H9 (cell line): Measurements from ENCODE around the gene CLK4. TPM values are rescaled to one million over a fixed set of nuclear protein-coding genes. Genes with fewer than 3 reads are reported as not detected.

ENCODE experiments used
- DNase-seq: peaks from one replicate; pipeline ENCODE4 v3.0.0-alpha.2; 2017
- H2AFZ ChIP-seq: one replicate; pipeline ENCODE4 v1.6.1; 2013; ENCODE audit warnings: mild to moderate bottlenecking, low read length, control low read depth, moderate library complexity
- H2AK5ac ChIP-seq: 2 replicates; pipeline ENCODE4 v1.6.1; 2013; ENCODE audit warnings: low read length, control low read depth, mixed read lengths; ENCODE audit not compliant: insufficient read length
- H2BK120ac ChIP-seq: one replicate; pipeline ENCODE4 v1.6.1; 2013; ENCODE audit warnings: low read depth, mild to moderate bottlenecking, low read length, control low read depth, inconsistent platforms; ENCODE audit not compliant: poor library complexity, severe bottlenecking
- H2BK12ac ChIP-seq: 2 replicates; pipeline ENCODE4 v1.6.1; 2013; ENCODE audit warnings: low read length, control low read depth, mixed read lengths, low read depth; ENCODE audit not compliant: insufficient read length
- H2BK15ac ChIP-seq: 2 replicates; pipeline ENCODE4 v1.6.1; 2013; ENCODE audit warnings: low read depth, low read length, control low read depth
- H2BK20ac ChIP-seq: one replicate; pipeline ENCODE4 v1.6.1; 2013; ENCODE audit warnings: low read depth, mild to moderate bottlenecking, low read length, control low read depth, inconsistent platforms; ENCODE audit not compliant: poor library complexity, severe bottlenecking
- H2BK5ac ChIP-seq: 2 replicates; pipeline ENCODE4 v1.6.1; 2013; ENCODE audit warnings: low read length, control low read depth, mixed read lengths; ENCODE audit not compliant: insufficient read length
- H3K14ac ChIP-seq: 2 replicates; pipeline ENCODE4 v1.6.1; 2013; ENCODE audit warnings: low read length, control low read depth; ENCODE audit not compliant: insufficient read depth
- H3K18ac ChIP-seq: 2 replicates; pipeline ENCODE4 v1.6.1; 2013; ENCODE audit warnings: low read depth, mild to moderate bottlenecking, mixed read lengths, low read length, control low read depth; ENCODE audit not compliant: insufficient read length
- H3K23ac ChIP-seq: 2 replicates; pipeline ENCODE4 v1.6.1; 2013; ENCODE audit warnings: low read length, control low read depth, mixed read lengths, low read depth; ENCODE audit not compliant: insufficient read length
- H3K23me2 ChIP-seq: 2 replicates; pipeline ENCODE4 v1.6.1; 2013; ENCODE audit warnings: low read depth, mild to moderate bottlenecking, mixed read lengths, low read length, control low read depth; ENCODE audit not compliant: insufficient read length, poor library complexity, severe bottlenecking
- H3K27ac ChIP-seq: 2 replicates; pipeline ENCODE4 v1.5.1; 2013; ENCODE audit warnings: low read length, control low read depth, mixed read lengths, low read depth; ENCODE audit not compliant: insufficient read length
- H3K27me3 ChIP-seq: 2 replicates; pipeline ENCODE4 v1.6.1; 2013; ENCODE audit warnings: low read length, control low read depth, inconsistent platforms; ENCODE audit not compliant: insufficient read depth
- H3K4ac ChIP-seq: 2 replicates; pipeline ENCODE4 v1.6.1; 2013; ENCODE audit warnings: low read depth, mild to moderate bottlenecking, control low read depth, inconsistent platforms, low read length, moderate library complexity
- H3K4me1 ChIP-seq: 2 replicates; pipeline ENCODE4 v1.6.1; 2013; ENCODE audit warnings: low read length, control low read depth, inconsistent platforms; ENCODE audit not compliant: insufficient read depth
- H3K4me2 ChIP-seq: 2 replicates; pipeline ENCODE4 v1.6.1; 2013; ENCODE audit warnings: low read length, control low read depth, mixed read lengths; ENCODE audit not compliant: insufficient read length, insufficient read depth
- H3K56ac ChIP-seq: 2 replicates; pipeline ENCODE4 v1.6.1; 2013; ENCODE audit warnings: low read depth, mild to moderate bottlenecking, mixed read lengths, low read length, control low read depth; ENCODE audit not compliant: insufficient read length
- H3K79me1 ChIP-seq: 2 replicates; pipeline ENCODE4 v1.6.1; 2013; ENCODE audit warnings: low read depth, mild to moderate bottlenecking, moderate library complexity, low read length, control low read depth, inconsistent platforms; ENCODE audit not compliant: insufficient read depth, poor library complexity, severe bottlenecking
- H3K79me2 ChIP-seq: 2 replicates; pipeline ENCODE4 v1.6.1; 2013; ENCODE audit warnings: low read length, control low read depth, inconsistent platforms; ENCODE audit not compliant: insufficient read depth
- H3K9ac ChIP-seq: 2 replicates; pipeline ENCODE4 v1.6.1; 2013; ENCODE audit warnings: low read length, control low read depth, mixed read lengths; ENCODE audit not compliant: insufficient read length; ENCODE audit errors: extremely low read depth
- H3K9me3 ChIP-seq: one replicate; pipeline ENCODE4 v1.6.1; 2013; ENCODE audit warnings: low read depth, low read length, inconsistent platforms; ENCODE audit not compliant: control insufficient read depth
- H3T11ph ChIP-seq: one replicate; pipeline ENCODE4 v1.6.1; 2013; ENCODE audit warnings: mild to moderate bottlenecking, low read length, control low read depth, inconsistent platforms
- H4K20me1 ChIP-seq: one replicate; pipeline ENCODE4 v1.6.1; 2013; ENCODE audit not compliant: control insufficient read depth, insufficient read length, insufficient read depth
- H4K5ac ChIP-seq: 2 replicates; pipeline ENCODE4 v1.6.1; 2013; ENCODE audit warnings: low read depth, mild to moderate bottlenecking, mixed read lengths, low read length, control low read depth; ENCODE audit not compliant: insufficient read length
- H4K8ac ChIP-seq: replicated peaks from 2 replicates; pipeline ENCODE4 v1.6.1; 2013; ENCODE audit warnings: low read length, control low read depth, mixed read lengths, low read depth; ENCODE audit not compliant: insufficient read length
- H4K91ac ChIP-seq: 2 replicates; pipeline ENCODE4 v1.6.1; 2013; ENCODE audit warnings: low read depth, mild to moderate bottlenecking, moderate library complexity, mixed read lengths, low read length, control low read depth; ENCODE audit not compliant: insufficient read length
- H3K27ac Mint-ChIP-seq, 3 experiments: 2 replicates in 2 of 3; 3 replicates in 1 of 3; pipeline ENCODE4 v1.8.0; 2020 to 2021; ENCODE audit warnings: mixed read lengths in 3 of 3, mild to moderate bottlenecking in 1 of 3, moderate library complexity in 1 of 3
- H3K27me3 Mint-ChIP-seq: 2 replicates; pipeline ENCODE4 v1.8.0; 2021; ENCODE audit warnings: low read depth, mild to moderate bottlenecking, moderate library complexity, mixed read lengths
- H3K36me3 Mint-ChIP-seq, 3 experiments: 2 replicates in 2 of 3; 3 replicates in 1 of 3; pipeline ENCODE4 v1.8.0; 2020 to 2021; ENCODE audit warnings: low read depth in 3 of 3, mixed read lengths in 3 of 3; ENCODE audit not compliant: insufficient read depth in 1 of 3
- H3K4me1 Mint-ChIP-seq, 2 experiments: 2 replicates each; pipeline ENCODE4 v1.8.0; 2020; ENCODE audit warnings: mixed read lengths in 2 of 2
- H3K4me3 Mint-ChIP-seq, 2 experiments: 2 replicates in 1 of 2; 3 replicates in 1 of 2; pipeline ENCODE4 v1.8.0; 2020 to 2021; ENCODE audit warnings: mild to moderate bottlenecking in 2 of 2, mixed read lengths in 2 of 2, moderate library complexity in 1 of 2
- H3K9me3 Mint-ChIP-seq, 2 experiments: 2 replicates in 1 of 2; 3 replicates in 1 of 2; pipeline ENCODE4 v1.8.0; 2020; ENCODE audit warnings: mild to moderate bottlenecking in 2 of 2, mixed read lengths in 2 of 2, moderate library complexity in 1 of 2
- WGBS: extraction: QIAGEN DNeasy Blood & Tissue Kit; methylation state at CpG from one replicate; pipeline ENCODE4 v1.1.7; 2013; ENCODE audit warnings: missing lambda C conversion rate, low lambda C conversion rate, mixed read lengths; ENCODE audit not compliant: insufficient read length; ENCODE audit errors: extremely low coverage; 5-methylcytosine and 5-hydroxymethylcytosine counted together
- total RNA-seq: library from RNA; stranded (reverse); gene quantifications from 2 replicates; pipeline ENCODE4 v1.2.1, GENCODE V29; 2021
- TF ChIP-seq, protein P1 (sequence below): fragments of 200-600 bp; sonication (generic); conservative IDR thresholded peaks from 3 replicates; pipeline ENCODE4 v1.8.0; 2021; ENCODE audit warnings: antibody characterized with exemption, mild to moderate bottlenecking

Gene CLK4
- total RNA-seq, 1 experiment from 2014 or later, result 12.5 TPM

- TF ChIP-seq, protein P1, sequence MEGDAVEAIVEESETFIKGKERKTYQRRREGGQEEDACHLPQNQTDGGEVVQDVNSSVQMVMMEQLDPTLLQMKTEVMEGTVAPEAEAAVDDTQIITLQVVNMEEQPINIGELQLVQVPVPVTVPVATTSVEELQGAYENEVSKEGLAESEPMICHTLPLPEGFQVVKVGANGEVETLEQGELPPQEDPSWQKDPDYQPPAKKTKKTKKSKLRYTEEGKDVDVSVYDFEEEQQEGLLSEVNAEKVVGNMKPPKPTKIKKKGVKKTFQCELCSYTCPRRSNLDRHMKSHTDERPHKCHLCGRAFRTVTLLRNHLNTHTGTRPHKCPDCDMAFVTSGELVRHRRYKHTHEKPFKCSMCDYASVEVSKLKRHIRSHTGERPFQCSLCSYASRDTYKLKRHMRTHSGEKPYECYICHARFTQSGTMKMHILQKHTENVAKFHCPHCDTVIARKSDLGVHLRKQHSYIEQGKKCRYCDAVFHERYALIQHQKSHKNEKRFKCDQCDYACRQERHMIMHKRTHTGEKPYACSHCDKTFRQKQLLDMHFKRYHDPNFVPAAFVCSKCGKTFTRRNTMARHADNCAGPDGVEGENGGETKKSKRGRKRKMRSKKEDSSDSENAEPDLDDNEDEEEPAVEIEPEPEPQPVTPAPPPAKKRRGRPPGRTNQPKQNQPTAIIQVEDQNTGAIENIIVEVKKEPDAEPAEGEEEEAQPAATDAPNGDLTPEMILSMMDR, result no peak
- no peak overlapping the region for H3K4me2 ChIP-seq
- no peak overlapping the region for H2BK20ac ChIP-seq
- H3K56ac ChIP-seq, result no peak overlapping the region
- no peak overlapping the region for H3K18ac ChIP-seq
- no peaks in the 10 kb centered on the region for H3K27me3 ChIP-seq
- no peak overlapping the region for H3K14ac ChIP-seq
- no peak overlapping the region for H4K91ac ChIP-seq
- H3K36me3 Mint-ChIP-seq, result peaks cover 31 to 36% (median 33%) of the 10 kb centered on the region in 3 experiments
- H3K23ac ChIP-seq, result no peak overlapping the region
- no peak overlapping the region for H2BK12ac ChIP-seq
- peaks cover 16% of the 10 kb centered on the region for H3K27me3 Mint-ChIP-seq
- no peaks in the 10 kb centered on the region for H3K23me2 ChIP-seq
- peaks cover 23 to 31% of the 10 kb centered on the region in 2 experiments for H3K9me3 Mint-ChIP-seq
- no peak overlapping the region for H3K4ac ChIP-seq
- H3K27ac ChIP-seq, result no peak overlapping the region
- H3K4me1 ChIP-seq, result 0 out of 2 replicates have a peak, but pooled peaks cover 2% of the 10 kb centered on the region
- no peaks in the 10 kb centered on the region for H3K79me2 ChIP-seq
- no peak overlapping the region for H2BK15ac ChIP-seq
- no CpG with 5 or more reads among the region's 2 CpGs for WGBS
- H2BK5ac ChIP-seq, result no peak overlapping the region
- no peak overlapping the region for H3K4me3 Mint-ChIP-seq
- H3K27ac Mint-ChIP-seq, result no peak overlapping the region
- no peaks in the 10 kb centered on the region for H4K20me1 ChIP-seq
- no peak overlapping the region for H2AK5ac ChIP-seq
- no peak overlapping the region for H3T11ph ChIP-seq
- no peak for DNase-seq
- H2AFZ ChIP-seq, result no peak overlapping the region
- H3K9me3 ChIP-seq, result peaks cover 5% of the 10 kb centered on the region
- no peak overlapping the region for H2BK120ac ChIP-seq
- H3K9ac ChIP-seq, result no peak overlapping the region
- no peak overlapping the region for H4K5ac ChIP-seq
- H3K79me1 ChIP-seq, result no peaks in the 10 kb centered on the region
- no peak overlapping the region for H4K8ac ChIP-seq
- peaks cover 7 to 8% of the 10 kb centered on the region in 2 experiments for H3K4me1 Mint-ChIP-seq
These were observed 31.1 kb downstream of the CLK4 start for GRCh38 chr5:178595750-178596149.
